Activated naive CD8-positive, alpha-beta T cell (primary cell): ENCODE data around the gene OPCML.

ENCODE experiments used
- H3K27ac Mint-ChIP-seq: one replicate; pipeline ENCODE4 v1.8.0; 2021; ENCODE audit warnings: mixed read lengths
- H3K27me3 Mint-ChIP-seq: one replicate; pipeline ENCODE4 v1.8.0; 2021; ENCODE audit warnings: mixed read lengths
- H3K36me3 Mint-ChIP-seq: one replicate; pipeline ENCODE4 v1.8.0; 2021; ENCODE audit warnings: mixed read lengths
- H3K4me1 Mint-ChIP-seq: one replicate; pipeline ENCODE4 v1.8.0; 2021; ENCODE audit warnings: low read depth, mixed read lengths
- H3K4me3 Mint-ChIP-seq: one replicate; pipeline ENCODE4 v1.8.0; 2021; ENCODE audit warnings: mild to moderate bottlenecking, mixed read lengths
- H3K9me3 Mint-ChIP-seq: one replicate; pipeline ENCODE4 v1.8.0; 2021; ENCODE audit warnings: low read depth, mixed read lengths

The OPCML gene

DNA sequence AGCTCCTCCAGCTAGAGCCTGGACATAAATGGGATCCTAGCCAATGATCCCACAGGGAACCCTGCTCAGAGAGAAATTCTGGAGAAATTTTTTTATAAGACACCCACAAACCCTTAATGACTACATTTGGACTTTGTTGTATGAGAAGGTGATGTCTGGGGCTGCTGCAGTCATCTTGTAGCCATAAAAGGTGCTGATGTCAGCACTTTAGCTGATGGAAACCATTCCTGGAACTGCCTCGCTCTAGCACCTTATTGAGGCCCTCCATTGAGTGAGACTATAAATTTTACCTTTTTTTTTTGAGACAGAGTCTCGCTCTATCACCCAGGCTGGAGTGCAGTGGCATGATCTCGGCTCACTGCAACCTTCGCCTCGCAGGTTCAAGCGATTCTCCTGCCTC lies 610.7 kb downstream of the OPCML start:
- H3K4me3 Mint-ChIP-seq, result no peak overlapping the region
- H3K9me3 Mint-ChIP-seq, result no peaks in the 10 kb centered on the region
- no peak overlapping the region for H3K27ac Mint-ChIP-seq
- H3K4me1 Mint-ChIP-seq, result no peaks in the 10 kb centered on the region
- peaks cover 4% of the 10 kb centered on the region for H3K27me3 Mint-ChIP-seq
- no peaks in the 10 kb centered on the region for H3K36me3 Mint-ChIP-seq

DNA sequence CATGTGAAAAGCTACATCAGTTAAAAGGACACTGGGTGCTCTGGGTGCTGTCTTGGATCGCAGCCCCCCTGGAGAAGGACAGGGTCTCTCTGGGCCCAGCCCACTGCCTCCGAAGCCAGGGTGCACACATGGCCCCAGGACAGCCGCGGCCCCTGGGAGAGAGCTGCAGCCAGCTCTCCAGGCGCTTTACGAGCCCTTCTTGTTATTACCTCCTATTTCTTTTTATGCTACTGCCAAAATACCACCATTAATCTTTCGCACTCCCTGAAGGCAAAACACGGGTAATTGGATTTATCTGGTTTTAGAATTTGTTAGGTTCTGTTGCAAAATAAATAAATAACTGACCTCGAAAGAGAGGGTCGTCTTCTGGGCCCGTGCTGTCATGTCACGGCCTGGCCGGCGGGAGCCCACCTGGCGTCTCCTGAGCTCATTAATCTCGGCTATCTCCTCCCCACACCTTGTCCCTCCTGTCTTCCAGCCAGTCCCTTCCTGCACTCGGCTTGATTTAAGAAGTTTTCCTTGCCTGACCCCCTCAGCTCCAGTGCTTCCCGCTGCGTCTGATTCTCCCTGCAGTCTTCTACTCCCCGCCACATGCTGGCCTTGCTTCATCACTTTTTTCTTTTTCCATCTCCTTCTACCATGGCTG lies 611.7 kb downstream of the OPCML start:
- Mint-ChIP-seq H3K27me3 (no peaks in the 10 kb centered on the region), H3K9me3 (no peaks in the 10 kb centered on the region), H3K4me1 (no peaks in the 10 kb centered on the region), H3K4me3 (no peak overlapping the region), H3K36me3 (no peaks in the 10 kb centered on the region), H3K27ac (no peak overlapping the region)

DNA sequence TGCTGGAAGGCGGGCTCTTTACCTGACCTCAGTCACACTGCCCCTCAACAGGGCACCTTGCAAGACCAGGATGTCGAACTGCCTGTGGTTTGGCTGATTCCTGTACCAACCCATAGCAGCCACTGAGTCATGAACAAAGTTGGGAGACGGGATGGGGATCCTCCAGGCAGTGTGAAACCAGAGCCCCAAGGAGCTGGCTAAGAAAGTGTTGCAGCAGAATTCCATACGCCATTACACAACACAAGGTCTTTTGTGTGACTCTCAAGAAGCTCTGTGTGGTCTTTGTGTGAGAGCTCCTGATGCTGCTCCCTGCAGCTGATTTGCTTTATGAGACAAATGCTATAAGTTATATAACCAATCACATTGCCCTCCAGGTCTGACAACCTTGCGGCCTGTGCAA lies 617.7 kb downstream of the OPCML start:
- H3K27ac Mint-ChIP-seq, result no peak overlapping the region
- no peaks in the 10 kb centered on the region for H3K4me1 Mint-ChIP-seq
- H3K27me3 Mint-ChIP-seq, result no peaks in the 10 kb centered on the region
- no peaks in the 10 kb centered on the region for H3K36me3 Mint-ChIP-seq
- no peaks in the 10 kb centered on the region for H3K9me3 Mint-ChIP-seq
- no peak overlapping the region for H3K4me3 Mint-ChIP-seq

DNA sequence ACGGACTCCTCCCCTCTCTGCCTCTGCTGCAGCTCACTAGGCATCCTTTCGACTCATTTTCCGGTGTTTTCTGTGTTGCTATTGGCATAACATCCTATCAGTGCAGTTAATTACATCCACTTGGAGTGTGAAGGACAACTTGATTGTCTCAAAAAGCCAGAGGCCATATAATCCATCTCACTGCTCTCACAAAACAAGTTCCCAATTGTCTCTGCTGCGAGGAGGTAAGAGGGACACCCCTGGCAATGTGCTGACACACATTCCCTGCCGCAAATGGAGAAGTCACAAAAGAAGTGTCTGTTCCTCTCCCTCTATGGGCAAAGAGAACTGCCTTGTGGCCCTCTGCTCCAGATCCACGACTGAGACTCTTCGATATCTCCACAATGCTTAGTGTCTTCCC lies 618.4 kb downstream of the OPCML start:
- Mint-ChIP-seq H3K4me1 (no peaks in the 10 kb centered on the region), H3K27me3 (no peaks in the 10 kb centered on the region), H3K9me3 (no peaks in the 10 kb centered on the region), H3K36me3 (no peaks in the 10 kb centered on the region), H3K4me3 (no peak overlapping the region), H3K27ac (no peak overlapping the region)

DNA sequence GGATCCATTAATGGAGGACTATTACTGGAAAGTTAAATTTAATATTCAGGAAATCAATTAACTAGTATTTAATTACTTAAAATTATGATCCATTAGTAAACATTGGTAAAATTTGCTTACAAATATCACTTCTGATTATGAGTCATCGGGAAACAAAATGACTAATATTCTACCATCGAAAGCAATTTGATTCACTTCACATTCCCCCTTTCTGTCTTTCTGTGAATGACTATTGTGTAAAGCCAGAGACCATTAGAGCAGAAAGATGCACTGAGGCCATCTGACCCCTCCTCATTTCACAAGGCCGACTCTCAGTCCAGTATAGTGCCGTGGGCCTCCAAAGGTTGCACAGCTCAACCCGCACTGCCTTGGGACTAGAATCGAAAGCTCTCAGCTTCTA lies 619.0 kb downstream of the OPCML start:
- Mint-ChIP-seq H3K9me3 (no peaks in the 10 kb centered on the region), H3K27ac (no peak overlapping the region)

DNA sequence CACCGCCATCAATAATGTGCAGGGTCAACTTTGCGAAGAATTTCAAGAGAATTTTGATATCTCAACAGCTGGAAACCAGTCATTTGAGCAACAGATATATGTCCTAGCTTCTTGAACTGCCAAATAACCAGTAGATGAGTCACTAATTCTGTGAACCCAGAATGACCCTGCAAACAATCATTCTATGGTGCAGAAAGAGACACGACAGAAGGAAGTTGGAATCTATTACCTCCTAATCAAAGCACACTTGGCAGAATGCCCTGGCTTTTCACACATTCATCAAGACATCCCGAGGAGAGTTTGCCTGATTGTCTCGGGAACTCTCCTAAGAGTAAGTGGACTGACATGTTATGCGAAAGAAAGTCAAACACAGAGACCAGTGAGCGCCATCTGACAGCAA lies 621.1 kb downstream of the OPCML start:
- Mint-ChIP-seq H3K4me1 (no peaks in the 10 kb centered on the region), H3K27me3 (no peaks in the 10 kb centered on the region), H3K27ac (no peak overlapping the region), H3K9me3 (no peaks in the 10 kb centered on the region), H3K4me3 (no peak overlapping the region), H3K36me3 (no peaks in the 10 kb centered on the region)

More for the DNA sequence above, 619.0 kb downstream of the OPCML start:
- Mint-ChIP-seq H3K27me3 (no peaks in the 10 kb centered on the region), H3K4me1 (no peaks in the 10 kb centered on the region), H3K4me3 (no peak overlapping the region), H3K36me3 (no peaks in the 10 kb centered on the region)

DNA sequence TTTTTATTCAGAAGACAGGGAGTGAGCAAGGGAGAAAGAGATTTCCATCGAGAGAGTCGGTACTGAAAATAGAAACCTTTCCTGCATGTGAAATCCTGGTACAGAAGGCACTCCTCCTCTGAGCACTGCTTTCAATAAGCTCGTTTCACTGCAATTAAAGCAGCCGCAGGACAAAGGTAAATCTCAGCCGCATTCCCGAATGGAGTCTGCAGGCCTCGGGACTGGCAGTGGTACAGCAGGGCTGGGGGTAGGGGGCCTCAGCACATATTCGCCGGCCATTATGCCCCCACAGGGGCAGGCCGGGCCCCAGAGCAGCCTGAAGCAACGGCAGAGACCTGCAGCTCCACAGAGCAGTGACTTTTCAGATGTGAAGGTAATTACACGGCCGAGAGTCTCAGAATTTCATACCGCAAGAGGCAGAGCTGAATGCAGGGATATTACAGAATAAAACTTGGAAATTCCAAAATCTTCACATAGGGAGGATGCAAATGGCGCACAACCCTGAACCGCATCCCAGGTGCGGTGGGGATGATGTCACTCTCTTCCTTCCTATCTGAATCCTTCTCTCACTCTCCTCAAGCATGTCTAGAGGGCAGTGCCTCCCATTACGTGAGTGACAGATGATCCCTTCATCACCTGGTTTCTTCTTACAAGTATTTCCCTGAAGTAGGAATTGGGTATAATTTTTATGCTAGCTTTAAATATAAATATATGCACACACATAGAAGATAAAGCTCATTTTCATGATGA lies 622.1 kb downstream of the OPCML start:
- Mint-ChIP-seq H3K4me3 (no peak overlapping the region), H3K27ac (no peak overlapping the region), H3K9me3 (no peaks in the 10 kb centered on the region), H3K36me3 (no peaks in the 10 kb centered on the region), H3K4me1 (no peaks in the 10 kb centered on the region), H3K27me3 (no peaks in the 10 kb centered on the region)

DNA sequence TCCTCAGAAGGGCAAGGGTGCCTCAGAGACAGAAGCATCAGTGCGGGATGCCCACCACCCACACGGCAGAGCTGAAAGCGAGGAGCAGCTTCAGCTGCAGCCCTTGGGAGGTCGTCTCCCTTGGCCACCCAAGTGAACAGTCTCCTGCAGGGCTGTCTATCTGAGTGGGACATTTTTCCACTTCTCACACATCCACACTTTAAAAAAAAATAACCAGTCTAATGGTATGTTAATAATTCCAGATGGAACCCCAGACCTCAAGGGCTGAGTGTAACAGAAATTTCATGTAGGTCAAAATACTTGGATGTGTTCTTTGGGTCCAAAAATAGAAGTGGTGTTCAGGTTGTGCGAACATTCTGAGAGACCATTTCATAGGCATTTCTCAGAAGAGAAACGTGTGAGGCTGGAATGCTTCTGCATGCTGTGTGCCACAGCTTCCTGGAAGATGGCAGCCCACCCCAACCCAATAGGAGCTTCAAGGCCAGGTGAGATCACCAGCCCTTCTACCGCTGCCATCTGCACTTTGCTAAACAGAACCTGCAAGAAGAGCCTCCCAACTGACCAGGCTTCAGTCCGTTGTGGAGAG lies 623.2 kb downstream of the OPCML start:
- Mint-ChIP-seq H3K27ac (no peak overlapping the region), H3K36me3 (no peaks in the 10 kb centered on the region), H3K27me3 (no peaks in the 10 kb centered on the region), H3K9me3 (no peaks in the 10 kb centered on the region), H3K4me1 (no peaks in the 10 kb centered on the region), H3K4me3 (no peak overlapping the region)

DNA sequence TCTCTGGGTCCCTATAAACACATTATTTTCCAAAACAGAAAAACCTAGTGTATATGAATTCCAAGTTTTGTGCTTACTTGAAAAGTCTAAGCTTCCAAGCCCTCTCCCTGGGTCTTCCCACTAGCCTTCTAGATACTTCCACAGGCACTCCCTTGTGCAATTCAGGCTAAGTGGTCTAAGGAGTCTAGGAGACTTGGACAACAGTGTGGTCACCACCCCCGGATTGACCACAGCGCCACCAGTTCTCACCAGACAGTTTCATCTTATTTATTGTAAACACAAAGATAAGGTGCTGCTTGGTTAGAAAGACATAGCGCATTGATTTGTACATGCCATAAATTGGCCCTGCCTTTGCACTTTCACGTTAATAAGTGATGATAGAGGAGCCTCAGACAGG lies 623.9 kb downstream of the OPCML start:
- Mint-ChIP-seq H3K27me3 (no peaks in the 10 kb centered on the region), H3K4me3 (no peak overlapping the region), H3K36me3 (no peaks in the 10 kb centered on the region), H3K4me1 (no peaks in the 10 kb centered on the region), H3K9me3 (no peaks in the 10 kb centered on the region), H3K27ac (no peak overlapping the region)

DNA sequence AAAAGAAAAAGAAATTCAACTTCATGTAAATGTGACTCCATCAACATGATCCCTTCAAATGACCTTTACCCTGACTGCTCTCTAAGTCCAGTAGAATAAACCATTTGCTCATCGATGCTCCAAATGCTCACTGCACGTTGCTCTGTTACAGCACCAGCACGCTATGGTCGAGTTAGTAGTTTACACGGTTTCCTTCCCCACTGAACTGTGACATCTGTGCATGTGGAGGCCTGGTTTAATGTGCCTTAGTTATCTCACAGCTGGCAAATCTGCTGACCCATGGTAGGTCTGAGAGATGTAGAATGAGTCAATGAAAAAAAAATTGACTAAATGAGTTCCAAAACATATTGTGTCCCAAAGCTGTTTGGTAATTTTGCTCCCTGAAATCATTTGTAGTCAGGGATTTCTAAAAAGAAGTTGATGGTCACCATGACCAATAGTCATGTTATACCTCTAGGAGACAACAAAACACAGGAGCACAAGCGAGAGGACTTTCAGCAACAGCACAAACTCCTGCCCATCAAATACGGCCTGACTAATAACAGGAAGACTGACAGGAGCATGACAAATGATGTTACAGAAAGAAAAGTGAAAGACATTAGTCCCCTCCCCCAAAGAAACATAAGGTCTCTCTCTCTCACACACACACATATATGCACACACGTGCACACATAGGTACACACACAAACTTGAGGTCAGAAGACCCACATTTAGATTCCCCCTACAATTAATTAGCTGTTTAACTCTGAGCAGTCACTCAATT lies 624.5 kb downstream of the OPCML start:
- Mint-ChIP-seq H3K4me3 (no peak overlapping the region), H3K27me3 (no peaks in the 10 kb centered on the region), H3K27ac (no peak overlapping the region), H3K9me3 (no peaks in the 10 kb centered on the region), H3K36me3 (no peaks in the 10 kb centered on the region), H3K4me1 (no peaks in the 10 kb centered on the region)

DNA sequence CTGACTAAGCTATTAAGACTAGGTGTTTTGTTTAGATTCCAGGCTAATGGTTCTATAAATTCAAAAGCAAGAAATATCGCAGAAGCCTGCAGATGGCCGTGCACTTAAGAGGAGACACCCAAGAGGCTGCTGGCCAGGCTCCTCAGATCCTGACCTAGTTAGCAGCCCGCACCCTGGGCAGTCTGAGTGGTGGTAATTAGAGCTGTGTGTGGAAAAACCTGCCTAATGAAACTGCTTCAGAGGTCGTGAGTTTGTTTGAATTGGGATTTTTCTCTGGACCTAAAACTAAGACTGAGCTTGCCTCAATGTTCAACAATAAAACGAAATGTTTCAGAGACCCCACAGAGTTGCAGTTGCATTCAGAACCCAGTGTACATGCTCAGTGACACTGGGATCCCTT lies 627.7 kb downstream of the OPCML start:
- H3K4me3 Mint-ChIP-seq, result no peak overlapping the region

DNA sequence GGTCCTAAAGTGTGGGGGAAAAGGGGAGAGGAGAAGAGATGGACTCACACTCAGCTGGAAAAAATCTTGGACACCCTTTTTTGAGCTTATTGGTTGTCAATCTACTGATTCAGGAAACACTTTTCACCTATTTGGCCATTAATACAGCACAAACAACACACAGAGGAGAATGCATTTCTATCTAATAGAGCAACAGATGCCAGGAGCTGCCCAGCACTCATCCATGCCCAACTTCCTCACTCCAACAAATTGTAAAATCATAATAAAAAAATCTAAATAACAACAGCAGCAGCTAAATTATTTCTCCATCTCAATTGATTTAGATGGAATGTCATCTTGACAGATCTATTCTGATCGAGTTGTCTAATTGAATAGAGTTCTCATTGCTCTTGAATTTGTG lies 628.2 kb downstream of the OPCML start:
- H3K27me3 Mint-ChIP-seq, result no peaks in the 10 kb centered on the region
- no peak overlapping the region for H3K4me3 Mint-ChIP-seq
- no peak overlapping the region for H3K27ac Mint-ChIP-seq
- no peaks in the 10 kb centered on the region for H3K4me1 Mint-ChIP-seq
- no peaks in the 10 kb centered on the region for H3K9me3 Mint-ChIP-seq
- H3K36me3 Mint-ChIP-seq, result no peaks in the 10 kb centered on the region

More for the DNA sequence above, 627.7 kb downstream of the OPCML start:
- H3K27ac Mint-ChIP-seq, result no peak overlapping the region
- no peaks in the 10 kb centered on the region for H3K9me3 Mint-ChIP-seq
- no peaks in the 10 kb centered on the region for H3K27me3 Mint-ChIP-seq
- H3K4me1 Mint-ChIP-seq, result no peaks in the 10 kb centered on the region
- no peaks in the 10 kb centered on the region for H3K36me3 Mint-ChIP-seq

DNA sequence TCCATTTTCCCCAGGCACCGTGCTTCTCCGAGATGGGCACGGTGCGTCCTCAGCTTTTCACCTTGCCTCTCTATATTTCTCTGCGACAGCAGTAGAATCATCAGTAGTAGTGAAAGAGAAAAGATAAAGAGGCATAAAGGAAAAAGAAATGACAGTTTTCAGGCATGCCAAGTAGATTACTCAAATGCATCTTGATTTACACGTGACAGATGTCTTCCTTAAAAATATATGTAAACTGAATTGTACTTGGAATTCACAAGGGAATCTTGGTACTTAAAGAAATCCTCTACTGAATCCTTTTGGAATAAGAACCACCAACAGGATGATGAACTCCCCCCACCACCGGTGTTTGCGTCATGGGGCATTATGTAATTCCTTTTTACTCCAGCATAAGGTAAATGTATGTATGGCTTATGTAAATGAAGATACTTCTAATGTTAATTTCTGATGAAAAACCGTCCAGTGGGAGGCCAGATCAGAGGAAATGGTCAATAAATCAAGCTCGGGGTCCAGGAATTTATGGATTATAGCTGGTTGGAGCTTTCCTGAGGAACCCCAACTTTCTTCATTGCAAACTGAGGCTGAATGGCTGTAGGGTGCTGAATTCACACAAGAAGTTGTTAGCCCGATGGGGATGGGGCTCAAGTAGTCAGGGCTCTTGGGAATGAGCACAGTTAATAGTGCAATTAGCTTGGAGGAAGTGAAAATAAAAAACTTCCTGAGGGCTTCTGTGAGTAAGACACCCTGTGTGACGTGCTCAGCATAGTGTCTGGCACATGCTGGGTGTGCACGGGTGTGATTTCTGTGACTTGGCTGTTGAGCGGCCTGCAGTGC lies 630.4 kb downstream of the OPCML start:
- no peaks in the 10 kb centered on the region for H3K27me3 Mint-ChIP-seq
- H3K36me3 Mint-ChIP-seq, result no peaks in the 10 kb centered on the region
- no peaks in the 10 kb centered on the region for H3K4me1 Mint-ChIP-seq

DNA sequence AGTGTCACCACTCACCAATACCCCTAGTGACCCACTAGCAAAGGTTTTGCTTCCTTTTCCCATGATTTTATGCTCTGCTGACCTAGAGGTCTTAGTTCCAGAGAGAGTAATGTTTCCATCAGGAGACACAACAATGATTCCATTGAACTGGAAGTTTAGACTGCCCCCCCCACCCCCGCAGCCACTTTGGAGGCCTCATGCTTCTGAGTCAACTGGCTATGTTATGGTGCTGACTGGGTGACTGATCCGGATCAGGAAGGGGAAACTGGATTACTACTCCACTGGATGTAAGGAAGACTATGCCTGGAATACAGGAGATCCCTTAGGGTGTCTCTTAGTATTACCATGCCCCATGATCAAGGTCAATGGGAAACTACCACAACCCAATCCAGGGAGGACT lies 633.6 kb downstream of the OPCML start:
- H3K4me1 Mint-ChIP-seq, result no peaks in the 10 kb centered on the region
- no peak overlapping the region for H3K4me3 Mint-ChIP-seq
- H3K9me3 Mint-ChIP-seq, result no peaks in the 10 kb centered on the region
- H3K36me3 Mint-ChIP-seq, result no peaks in the 10 kb centered on the region
- no peak overlapping the region for H3K27ac Mint-ChIP-seq
- no peaks in the 10 kb centered on the region for H3K27me3 Mint-ChIP-seq

More for the DNA sequence above, 630.4 kb downstream of the OPCML start:
- Mint-ChIP-seq H3K4me3 (no peak overlapping the region), H3K9me3 (no peaks in the 10 kb centered on the region), H3K27ac (no peak overlapping the region)
